Measurements from ENCODE around the gene FARS2. TPM values are rescaled to one million over a fixed set of nuclear protein-coding genes. Genes with fewer than 3 reads are reported as not detected.

Gene FARS2
- total and polyA plus RNA-seq, 4 experiments from 2014 or later, result 15.6 to 48.4 (median 24.3) TPM

GRCh38 chr6:5442916-5443315 lies 181.6 kb downstream of the FARS2 start:
- H3K27ac Mint-ChIP-seq, result no peak overlapping the region
- no peak overlapping the region for H3K4me3 Mint-ChIP-seq
- intact Hi-C loops (cut with micrococcal nuclease), result no loop called here
- peaks cover 5 to 14% of the 10 kb centered on the region in 2 donors for H3K36me3 Mint-ChIP-seq
- peaks cover 12 to 18% (median 15%) of the 10 kb centered on the region in 4 donors for H3K4me1 Mint-ChIP-seq
- ChIA-PET POLR2A (ENCODE audit: partially characterized antibody) (no interaction called here), CTCF (ENCODE audit: partially characterized antibody) (interaction anchor here (0.9 kb wide), 1 partner anchor 28 kb away, joined by 3 read pairs; no protein-coding TSS in a partner anchor)
- H3K9me3 Mint-ChIP-seq, result peaks cover 0 to 4% (median 0%) of the 10 kb centered on the region in 8 donors
- H3K27me3 ChIP-seq (ENCODE audit: insufficient read depth, low read length), result no peaks in the 10 kb centered on the region
- H3K9me3 ChIP-seq (ENCODE audit: control insufficient read depth in 1 of 2, low read length in 2 of 2), result no peaks in the 10 kb centered on the region
- no peak overlapping the region for H3K27ac ChIP-seq (ENCODE audit: low read depth, low read length)
- DNase-seq, result no peak
- H3K4me1 ChIP-seq (ENCODE audit: insufficient read depth, low read length), result no peaks in the 10 kb centered on the region
- H3K4me3 ChIP-seq (ENCODE audit: low read length in 2 of 2), result no peak overlapping the region
- no peaks in the 10 kb centered on the region for H3K27me3 Mint-ChIP-seq
- no peaks in the 10 kb centered on the region for H3K36me3 ChIP-seq (ENCODE audit: insufficient read depth, low read length)

GRCh38 chr6:5443491-5443890 lies 182.2 kb downstream of the FARS2 start:
- CTCF ChIA-PET (ENCODE audit: partially characterized antibody), result interaction anchor here (0.9 kb wide), 1 partner anchor 27 kb away, joined by 3 read pairs; no protein-coding TSS in a partner anchor

GRCh38 chr6:5446362-5447075 lies 185.2 kb downstream of the FARS2 start:
- no peaks in the 10 kb centered on the region for H3K27me3 ChIP-seq (ENCODE audit: insufficient read depth, low read length)
- no peak overlapping the region for H3K4me3 ChIP-seq (ENCODE audit: low read length in 2 of 2)
- Mint-ChIP-seq H3K9me3 (no peaks in the 10 kb centered on the region), H3K4me1 (peaks cover 0 to 11% (median 4%) of the 10 kb centered on the region in 4 donors), H3K27ac (no peak overlapping the region), H3K27me3 (no peaks in the 10 kb centered on the region), H3K36me3 (peaks cover 2 to 6% of the 10 kb centered on the region in 2 donors), H3K4me3 (no peak overlapping the region)
- intact Hi-C loops (cut with micrococcal nuclease), result no loop called here
- no peaks in the 10 kb centered on the region for H3K9me3 ChIP-seq (ENCODE audit: control insufficient read depth in 1 of 2, low read length in 2 of 2)
- DNase-seq, result no peak
- H3K36me3 ChIP-seq (ENCODE audit: insufficient read depth, low read length), result no peaks in the 10 kb centered on the region
- CTCF ChIA-PET (ENCODE audit: partially characterized antibody), result no interaction called here
- POLR2A ChIA-PET (ENCODE audit: partially characterized antibody), result no interaction called here
- H3K4me1 ChIP-seq (ENCODE audit: insufficient read depth, low read length), result no peaks in the 10 kb centered on the region
- H3K27ac ChIP-seq (ENCODE audit: low read depth, low read length), result no peak overlapping the region

More at GRCh38 chr6:5443491-5443890, 182.2 kb downstream of the FARS2 start:
- POLR2A ChIA-PET (ENCODE audit: partially characterized antibody), result no interaction called here
- no peak overlapping the region for H3K27ac ChIP-seq (ENCODE audit: low read depth, low read length)
- Mint-ChIP-seq H3K27me3 (no peaks in the 10 kb centered on the region), H3K4me1 (peaks cover 12 to 19% (median 16%) of the 10 kb centered on the region in 4 donors), H3K9me3 (peaks cover 0 to 3% (median 0%) of the 10 kb centered on the region in 8 donors), H3K36me3 (peaks cover 2 to 10% of the 10 kb centered on the region in 2 donors), H3K27ac (no peak overlapping the region), H3K4me3 (no peak overlapping the region)
- intact Hi-C loops (cut with micrococcal nuclease), result no loop called here
- H3K9me3 ChIP-seq (ENCODE audit: control insufficient read depth in 1 of 2, low read length in 2 of 2), result no peaks in the 10 kb centered on the region
- H3K4me3 ChIP-seq (ENCODE audit: low read length in 2 of 2), result no peak overlapping the region
- no peak for DNase-seq
- no peaks in the 10 kb centered on the region for H3K27me3 ChIP-seq (ENCODE audit: insufficient read depth, low read length)
- H3K36me3 ChIP-seq (ENCODE audit: insufficient read depth, low read length), result no peaks in the 10 kb centered on the region
- H3K4me1 ChIP-seq (ENCODE audit: insufficient read depth, low read length), result no peaks in the 10 kb centered on the region

GRCh38 chr6:5447921-5448320 lies 186.6 kb downstream of the FARS2 start:
- Histone ChIP-seq H3K27ac (ENCODE audit: low read depth, low read length) (no peak overlapping the region), H3K9me3 (ENCODE audit: control insufficient read depth in 1 of 2, low read length in 2 of 2) (no peaks in the 10 kb centered on the region), H3K36me3 (ENCODE audit: insufficient read depth, low read length) (no peaks in the 10 kb centered on the region), H3K4me1 (ENCODE audit: insufficient read depth, low read length) (no peaks in the 10 kb centered on the region), H3K4me3 (ENCODE audit: low read length in 2 of 2) (no peak overlapping the region), H3K27me3 (ENCODE audit: insufficient read depth, low read length) (no peaks in the 10 kb centered on the region)
- Mint-ChIP-seq H3K4me3 (no peak overlapping the region), H3K4me1 (peaks cover 0 to 10% (median 4%) of the 10 kb centered on the region in 4 donors), H3K27ac (no peak overlapping the region), H3K27me3 (no peaks in the 10 kb centered on the region), H3K36me3 (peaks cover 2 to 6% of the 10 kb centered on the region in 2 donors), H3K9me3 (peaks cover 0 to 2% (median 0%) of the 10 kb centered on the region in 8 donors)
- POLR2A ChIA-PET (ENCODE audit: partially characterized antibody), result no interaction called here
- CTCF ChIA-PET (ENCODE audit: partially characterized antibody), result no interaction called here
- DNase-seq, result no peak
- intact Hi-C loops (cut with micrococcal nuclease), result no loop called here

- no peak for DNase-seq
- no peaks in the 10 kb centered on the region for H3K27me3 ChIP-seq (ENCODE audit: insufficient read depth, low read length)
- Mint-ChIP-seq H3K27me3 (no peaks in the 10 kb centered on the region), H3K27ac (no peak overlapping the region), H3K9me3 (peaks cover 0 to 2% (median 0%) of the 10 kb centered on the region in 8 donors), H3K4me1 (peaks cover 0 to 11% (median 6%) of the 10 kb centered on the region in 4 donors), H3K4me3 (no peak overlapping the region), H3K36me3 (peaks cover 2 to 9% of the 10 kb centered on the region in 2 donors)
- ChIA-PET POLR2A (ENCODE audit: partially characterized antibody) (no interaction called here), CTCF (ENCODE audit: partially characterized antibody) (no interaction called here)
- H3K9me3 ChIP-seq (ENCODE audit: control insufficient read depth in 1 of 2, low read length in 2 of 2), result no peaks in the 10 kb centered on the region
- intact Hi-C loops (cut with micrococcal nuclease), result no loop called here
- H3K27ac ChIP-seq (ENCODE audit: low read depth, low read length), result no peak overlapping the region
- H3K4me3 ChIP-seq (ENCODE audit: low read length in 2 of 2), result no peak overlapping the region
- H3K36me3 ChIP-seq (ENCODE audit: insufficient read depth, low read length), result no peaks in the 10 kb centered on the region
- H3K4me1 ChIP-seq (ENCODE audit: insufficient read depth, low read length), result no peaks in the 10 kb centered on the region
These were observed 188.8 kb downstream of the FARS2 start for GRCh38 chr6:5450073-5450472.

GRCh38 chr6:5453546-5453945 lies 192.2 kb downstream of the FARS2 start:
- Histone ChIP-seq H3K27ac (ENCODE audit: low read depth, low read length) (no peak overlapping the region), H3K9me3 (ENCODE audit: control insufficient read depth in 1 of 2, low read length in 2 of 2) (no peaks in the 10 kb centered on the region), H3K4me1 (ENCODE audit: insufficient read depth, low read length) (no peaks in the 10 kb centered on the region), H3K27me3 (ENCODE audit: insufficient read depth, low read length) (no peaks in the 10 kb centered on the region), H3K36me3 (ENCODE audit: insufficient read depth, low read length) (no peaks in the 10 kb centered on the region), H3K4me3 (ENCODE audit: low read length in 2 of 2) (no peak overlapping the region)
- H3K27me3 Mint-ChIP-seq, result no peaks in the 10 kb centered on the region
- H3K36me3 Mint-ChIP-seq, result peaks cover 0 to 5% of the 10 kb centered on the region in 2 donors
- intact Hi-C loops (cut with micrococcal nuclease), result no loop called here
- H3K27ac Mint-ChIP-seq, result no peak overlapping the region
- ChIA-PET CTCF (ENCODE audit: partially characterized antibody) (no interaction called here), POLR2A (ENCODE audit: partially characterized antibody) (no interaction called here)
- H3K9me3 Mint-ChIP-seq, result peaks cover 0 to 3% (median 0%) of the 10 kb centered on the region in 8 donors
- H3K4me1 Mint-ChIP-seq, result peaks cover 0 to 4% (median 3%) of the 10 kb centered on the region in 4 donors
- no peak for DNase-seq
- H3K4me3 Mint-ChIP-seq, result no peak overlapping the region

- intact Hi-C loops (cut with micrococcal nuclease), result no loop called here
- no peak overlapping the region for H3K27ac ChIP-seq (ENCODE audit: low read depth, low read length)
- H3K9me3 ChIP-seq (ENCODE audit: control insufficient read depth in 1 of 2, low read length in 2 of 2), result no peaks in the 10 kb centered on the region
- Mint-ChIP-seq H3K9me3 (peaks cover 0 to 3% (median 0%) of the 10 kb centered on the region in 8 donors), H3K27ac (peak overlapping the region in 1 of 7 donors; percentile 48), H3K4me1 (peaks cover 6 to 9% (median 7%) of the 10 kb centered on the region in 4 donors), H3K36me3 (peaks cover 0 to 2% of the 10 kb centered on the region in 2 donors), H3K27me3 (no peaks in the 10 kb centered on the region), H3K4me3 (no peak overlapping the region)
- no peaks in the 10 kb centered on the region for H3K36me3 ChIP-seq (ENCODE audit: insufficient read depth, low read length)
- no peak overlapping the region for H3K4me3 ChIP-seq (ENCODE audit: low read length in 2 of 2)
- CTCF ChIA-PET (ENCODE audit: partially characterized antibody), result no interaction called here
- no peak for DNase-seq
- H3K27me3 ChIP-seq (ENCODE audit: insufficient read depth, low read length), result no peaks in the 10 kb centered on the region
- POLR2A ChIA-PET (ENCODE audit: partially characterized antibody), result no interaction called here
- no peaks in the 10 kb centered on the region for H3K4me1 ChIP-seq (ENCODE audit: insufficient read depth, low read length)
These were observed 193.8 kb downstream of the FARS2 start for GRCh38 chr6:5455142-5455541.
